Measurements from ENCODE around the gene CNTNAP1.

Gene CNTNAP1

GRCh38 chr17:42667088-42667951, 15.0 kb upstream of the CNTNAP1 start:
- H3K4me3 ChIP-seq (ENCODE audit: severe bottlenecking) = no peak overlapping the region
- TF ChIP-seq, protein P1, sequence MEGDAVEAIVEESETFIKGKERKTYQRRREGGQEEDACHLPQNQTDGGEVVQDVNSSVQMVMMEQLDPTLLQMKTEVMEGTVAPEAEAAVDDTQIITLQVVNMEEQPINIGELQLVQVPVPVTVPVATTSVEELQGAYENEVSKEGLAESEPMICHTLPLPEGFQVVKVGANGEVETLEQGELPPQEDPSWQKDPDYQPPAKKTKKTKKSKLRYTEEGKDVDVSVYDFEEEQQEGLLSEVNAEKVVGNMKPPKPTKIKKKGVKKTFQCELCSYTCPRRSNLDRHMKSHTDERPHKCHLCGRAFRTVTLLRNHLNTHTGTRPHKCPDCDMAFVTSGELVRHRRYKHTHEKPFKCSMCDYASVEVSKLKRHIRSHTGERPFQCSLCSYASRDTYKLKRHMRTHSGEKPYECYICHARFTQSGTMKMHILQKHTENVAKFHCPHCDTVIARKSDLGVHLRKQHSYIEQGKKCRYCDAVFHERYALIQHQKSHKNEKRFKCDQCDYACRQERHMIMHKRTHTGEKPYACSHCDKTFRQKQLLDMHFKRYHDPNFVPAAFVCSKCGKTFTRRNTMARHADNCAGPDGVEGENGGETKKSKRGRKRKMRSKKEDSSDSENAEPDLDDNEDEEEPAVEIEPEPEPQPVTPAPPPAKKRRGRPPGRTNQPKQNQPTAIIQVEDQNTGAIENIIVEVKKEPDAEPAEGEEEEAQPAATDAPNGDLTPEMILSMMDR (IDR thresholded peaks at IDR 0.05; ENCODE audit: poor library complexity, severe bottlenecking) = no peak
- H3K9me3 ChIP-seq (ENCODE audit: severe bottlenecking) = no peaks in the 10 kb centered on the region
- H3K27me3 ChIP-seq (ENCODE audit: insufficient read depth, poor library complexity, severe bottlenecking) = no peaks in the 10 kb centered on the region
- DNase-seq (ENCODE audit: low spot score) = peak; percentile 95
- peak; percentile 89 for ATAC-seq (ENCODE audit: low read depth)
- H3K27ac ChIP-seq (ENCODE audit: poor library complexity, severe bottlenecking) = peak overlapping the region; percentile 83
- peaks cover 87% of the 10 kb centered on the region for H3K36me3 ChIP-seq (ENCODE audit: low read depth)
- H3K4me1 ChIP-seq (ENCODE audit: insufficient read depth, poor library complexity, severe bottlenecking) = peaks cover 38% of the 10 kb centered on the region

GRCh38 chr17:42669705-42669976, 12.7 kb upstream of the CNTNAP1 start:
- TF ChIP-seq, protein P1 (IDR thresholded peaks at IDR 0.05; ENCODE audit: poor library complexity, severe bottlenecking) = no peak
- peaks cover 48% of the 10 kb centered on the region for H3K4me1 ChIP-seq (ENCODE audit: insufficient read depth, poor library complexity, severe bottlenecking)
- DNase-seq (ENCODE audit: low spot score) (no peak), ATAC-seq (ENCODE audit: low read depth) (no peak)
- peak overlapping the region; percentile 83 for H3K27ac ChIP-seq (ENCODE audit: poor library complexity, severe bottlenecking)
- peaks cover 88% of the 10 kb centered on the region for H3K36me3 ChIP-seq (ENCODE audit: low read depth)
- no peak overlapping the region for H3K4me3 ChIP-seq (ENCODE audit: severe bottlenecking)
- no peaks in the 10 kb centered on the region for H3K27me3 ChIP-seq (ENCODE audit: insufficient read depth, poor library complexity, severe bottlenecking)
- H3K9me3 ChIP-seq (ENCODE audit: severe bottlenecking) = no peaks in the 10 kb centered on the region

DNA sequence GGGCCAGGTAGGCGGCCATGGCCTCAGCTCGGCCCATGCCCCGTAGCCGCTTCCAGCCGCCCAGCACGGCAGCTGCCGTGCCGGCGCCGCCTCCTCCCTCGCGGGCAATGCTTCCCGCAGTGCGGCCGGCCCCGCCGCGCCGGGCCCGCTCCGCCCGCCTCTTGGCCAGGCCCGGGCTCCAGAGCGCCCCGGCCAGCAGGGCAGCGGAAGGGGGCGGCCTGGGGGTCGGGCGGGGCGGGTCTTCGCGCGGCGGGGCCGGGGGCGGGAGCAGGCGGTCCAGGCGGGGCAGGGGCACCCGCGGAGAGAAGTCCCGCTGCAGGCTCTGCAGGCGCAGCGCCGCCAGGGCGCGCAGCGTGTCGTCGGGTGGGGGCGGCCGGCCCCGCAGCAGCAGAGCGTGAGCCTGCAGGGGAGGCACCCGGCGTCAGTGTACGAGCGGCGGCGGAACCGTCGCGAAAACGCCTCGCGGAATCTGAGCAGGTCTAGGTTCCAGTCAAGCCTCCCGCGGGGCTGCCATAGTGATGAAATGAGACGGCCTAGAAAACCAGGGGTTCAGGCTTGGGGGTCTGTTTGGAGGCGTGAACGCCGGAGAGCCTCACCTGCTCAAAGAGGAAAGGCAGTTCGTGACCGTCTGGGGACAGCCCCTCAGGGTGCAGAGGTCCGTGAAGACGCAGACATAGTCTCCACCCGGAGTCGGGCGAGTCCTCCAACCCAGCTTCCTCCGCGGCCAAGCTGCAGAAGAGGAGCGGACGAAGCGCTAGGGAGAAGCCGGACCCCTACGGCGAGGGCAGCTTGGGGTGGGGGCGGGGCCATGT, 12.1 kb upstream of the CNTNAP1 start:
- Histone ChIP-seq H3K27ac (ENCODE audit: poor library complexity, severe bottlenecking) (peak overlapping the region; percentile 83), H3K36me3 (ENCODE audit: low read depth) (peaks cover 85% of the 10 kb centered on the region), H3K4me1 (ENCODE audit: insufficient read depth, poor library complexity, severe bottlenecking) (peaks cover 50% of the 10 kb centered on the region), H3K4me3 (ENCODE audit: severe bottlenecking) (no peak overlapping the region), H3K9me3 (ENCODE audit: severe bottlenecking) (no peaks in the 10 kb centered on the region), H3K27me3 (ENCODE audit: insufficient read depth, poor library complexity, severe bottlenecking) (no peaks in the 10 kb centered on the region)
- TF ChIP-seq, protein P1 (IDR thresholded peaks at IDR 0.05; ENCODE audit: poor library complexity, severe bottlenecking) = no peak
- no peak for DNase-seq (ENCODE audit: low spot score)
- ATAC-seq (ENCODE audit: low read depth) = no peak

DNA sequence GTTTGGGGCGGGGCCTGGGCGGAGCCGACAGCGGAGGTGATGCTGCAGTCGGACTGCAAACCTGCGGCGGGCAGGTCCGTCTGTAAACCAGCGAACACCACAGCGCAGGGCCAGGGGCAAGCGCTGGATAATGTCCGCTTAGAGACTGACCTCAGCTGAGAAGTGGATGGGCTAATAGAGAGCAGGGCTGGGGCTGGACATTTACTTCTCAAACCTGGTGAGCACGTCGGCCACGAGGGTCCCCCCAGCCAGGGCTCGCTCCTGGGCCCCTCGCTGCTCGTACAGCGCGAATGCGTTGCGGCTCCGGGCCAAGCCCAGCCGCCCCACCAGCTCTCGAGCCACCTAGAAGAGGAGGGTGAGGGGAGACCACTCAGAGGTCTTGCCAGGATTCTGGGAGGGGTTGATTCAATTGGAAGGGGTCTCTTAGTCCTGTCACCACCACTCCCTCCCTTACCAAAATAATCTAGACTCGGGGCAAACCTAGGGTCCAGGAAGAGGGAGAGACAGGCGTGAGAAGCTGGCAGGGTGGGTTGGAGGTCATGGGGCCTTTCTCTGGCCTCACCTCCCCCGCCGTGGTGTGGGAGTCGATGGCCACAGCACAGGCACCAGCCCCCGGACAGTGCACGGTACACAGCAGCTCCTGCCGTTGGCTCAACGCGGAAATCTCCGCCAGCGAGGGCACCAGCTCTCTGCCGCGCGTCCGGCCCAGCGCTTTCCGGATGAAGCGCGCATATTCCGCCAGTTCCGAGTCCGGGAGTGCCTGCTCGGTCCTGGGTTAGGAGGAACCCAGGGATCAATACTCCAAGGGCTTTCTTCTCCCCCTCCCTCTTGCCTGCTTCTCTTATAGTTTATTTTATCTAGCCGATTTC, 11.3 kb upstream of the CNTNAP1 start:
- no peaks in the 10 kb centered on the region for H3K9me3 ChIP-seq (ENCODE audit: severe bottlenecking)
- ATAC-seq (ENCODE audit: low read depth) (no peak), DNase-seq (ENCODE audit: low spot score) (no peak)
- peak overlapping the region; percentile 94 for H3K27ac ChIP-seq (ENCODE audit: poor library complexity, severe bottlenecking)
- no peak overlapping the region for H3K4me3 ChIP-seq (ENCODE audit: severe bottlenecking)
- TF ChIP-seq, protein P1 (IDR thresholded peaks at IDR 0.05; ENCODE audit: poor library complexity, severe bottlenecking) = no peak
- no peaks in the 10 kb centered on the region for H3K27me3 ChIP-seq (ENCODE audit: insufficient read depth, poor library complexity, severe bottlenecking)
- peaks cover 50% of the 10 kb centered on the region for H3K4me1 ChIP-seq (ENCODE audit: insufficient read depth, poor library complexity, severe bottlenecking)
- peaks cover 77% of the 10 kb centered on the region for H3K36me3 ChIP-seq (ENCODE audit: low read depth)

Data from RWPE2 (cell line).